Activated CD8-positive, alpha-beta T cell treated with anti-CD3 and anti-CD28 coated beads for 36 hours (primary cell): ENCODE results near the gene KRTAP13-1. TPM values are rescaled to one million over a fixed set of nuclear protein-coding genes. Genes with fewer than 3 reads are reported as not detected.
A peak's percentile ranks its signal among the peaks of the same experiment; 100 is the strongest.

Experiments used
- ATAC-seq: fragments of 200-7000 bp; cut with Tn5 transposase; one replicate; pipeline ENCODE4 v1.10.0; 2021; ENCODE audit warnings: mild to moderate bottlenecking, moderate library complexity
- CTCF ChIA-PET: fragments of 350-600 bp; sonication (Branson Sonifier 250); formaldehyde crosslinking; loops from one replicate; lab custom pipeline; 2021; ENCODE audit warnings: antibody characterized with exemption; lab: Charles Lee
- POLR2A ChIA-PET: fragments of 350-600 bp; sonication (Branson Sonifier 250); formaldehyde crosslinking; loops from one replicate; lab custom pipeline; 2021; ENCODE audit warnings: antibody characterized with exemption; lab: Charles Lee
- DNase-seq: peaks from one replicate; pipeline ENCODE4 v3.0.0-alpha.2; 2020
- H3K27ac Mint-ChIP-seq: one replicate; pipeline ENCODE4 v1.8.0; 2021; ENCODE audit warnings: mild to moderate bottlenecking, mixed read lengths
- H3K27me3 Mint-ChIP-seq: one replicate; pipeline ENCODE4 v1.8.0; 2021; ENCODE audit warnings: mixed read lengths
- H3K36me3 Mint-ChIP-seq: one replicate; pipeline ENCODE4 v1.8.0; 2021; ENCODE audit warnings: low read depth, mixed read lengths
- H3K4me1 Mint-ChIP-seq: one replicate; pipeline ENCODE4 v1.8.0; 2021; ENCODE audit warnings: low read depth, mixed read lengths
- H3K4me3 Mint-ChIP-seq: one replicate; pipeline ENCODE4 v1.8.0; 2021; ENCODE audit warnings: mild to moderate bottlenecking, moderate library complexity, mixed read lengths
- H3K9me3 Mint-ChIP-seq: one replicate; pipeline ENCODE4 v1.8.0; 2021; ENCODE audit warnings: mixed read lengths
- intact Hi-C: fragments of 100-400 bp; cut with micrococcal nuclease; formaldehyde crosslinking; loops from one replicate; pipeline ENCODE4 v1.10.0; 2022
- total RNA-seq, 2 experiments: library from RNA; stranded (reverse); gene quantifications; one replicate each; pipeline ENCODE4 v1.2.3, GENCODE V29; 2021
- TF ChIP-seq, protein P1 (sequence below): fragments of 200-600 bp; IDR thresholded peaks from one replicate; pipeline ENCODE4 v1.8.0; 2022; ENCODE audit warnings: antibody characterized with exemption, mild to moderate bottlenecking

The KRTAP13-1 gene
- total RNA-seq, 2 experiments from 2014 or later: not detected

- Mint-ChIP-seq H3K27me3 (peaks cover 2% of the 10 kb centered on the region), H3K36me3 (no peaks in the 10 kb centered on the region), H3K4me1 (no peaks in the 10 kb centered on the region), H3K9me3 (peaks cover 3% of the 10 kb centered on the region), H3K4me3 (no peak overlapping the region), H3K27ac (no peak overlapping the region)
- CTCF ChIA-PET: no interaction called here
- TF ChIP-seq, protein P1, sequence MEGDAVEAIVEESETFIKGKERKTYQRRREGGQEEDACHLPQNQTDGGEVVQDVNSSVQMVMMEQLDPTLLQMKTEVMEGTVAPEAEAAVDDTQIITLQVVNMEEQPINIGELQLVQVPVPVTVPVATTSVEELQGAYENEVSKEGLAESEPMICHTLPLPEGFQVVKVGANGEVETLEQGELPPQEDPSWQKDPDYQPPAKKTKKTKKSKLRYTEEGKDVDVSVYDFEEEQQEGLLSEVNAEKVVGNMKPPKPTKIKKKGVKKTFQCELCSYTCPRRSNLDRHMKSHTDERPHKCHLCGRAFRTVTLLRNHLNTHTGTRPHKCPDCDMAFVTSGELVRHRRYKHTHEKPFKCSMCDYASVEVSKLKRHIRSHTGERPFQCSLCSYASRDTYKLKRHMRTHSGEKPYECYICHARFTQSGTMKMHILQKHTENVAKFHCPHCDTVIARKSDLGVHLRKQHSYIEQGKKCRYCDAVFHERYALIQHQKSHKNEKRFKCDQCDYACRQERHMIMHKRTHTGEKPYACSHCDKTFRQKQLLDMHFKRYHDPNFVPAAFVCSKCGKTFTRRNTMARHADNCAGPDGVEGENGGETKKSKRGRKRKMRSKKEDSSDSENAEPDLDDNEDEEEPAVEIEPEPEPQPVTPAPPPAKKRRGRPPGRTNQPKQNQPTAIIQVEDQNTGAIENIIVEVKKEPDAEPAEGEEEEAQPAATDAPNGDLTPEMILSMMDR: no peak
- no peak for DNase-seq
- intact Hi-C loops: no loop called here
- POLR2A ChIA-PET: no interaction called here
- no peak for ATAC-seq
These were observed 20.2 kb downstream of the KRTAP13-1 start for GRCh38 chr21:30415993-30416392.

DNA sequence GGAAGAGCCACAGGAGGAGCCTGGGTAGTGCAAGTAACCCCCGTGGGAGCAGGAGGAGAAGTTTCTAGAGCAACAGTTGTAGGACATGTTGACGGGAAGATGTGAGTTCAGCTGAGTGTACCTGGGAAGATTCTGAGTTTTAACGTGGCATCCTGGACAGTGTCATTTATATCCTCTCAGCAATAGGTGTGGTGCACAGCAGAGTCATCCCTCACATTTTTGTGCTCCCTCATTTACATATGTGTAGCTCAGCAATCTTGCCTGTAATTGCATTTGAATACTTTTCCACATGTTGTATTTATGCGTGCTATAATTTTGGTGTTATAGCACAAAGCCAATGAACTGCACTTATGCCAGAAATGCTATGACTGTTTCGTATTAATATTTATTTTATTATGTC lies 30.0 kb downstream of the KRTAP13-1 start, which contains the start of gene KRTAP13-3:
TSS of gene KRTAP13-3 (minus strand) at position 101 of the 400 bp plus-strand sequence. CDS start at position 87, 14 bp downstream.
- Mint-ChIP-seq H3K4me3 (no peak within 1 kb of the TSS), H3K4me1 (no peaks in the 10 kb centered on the region), H3K9me3 (no peaks in the 10 kb centered on the region), H3K36me3 (no peaks in the 10 kb centered on the region), H3K27me3 (no peaks in the 10 kb centered on the region), H3K27ac (no peak within 1 kb of the TSS)
- intact Hi-C loops: no loop called here
- DNase-seq (no peak), ATAC-seq (no peak)
- CTCF ChIA-PET: no interaction called here
- POLR2A ChIA-PET: no interaction called here
- TF ChIP-seq, protein P1: no peak

GRCh38 chr21:30426731-30427130 lies 30.9 kb downstream of the KRTAP13-1 start:
- DNase-seq: no peak
- ATAC-seq: no peak
- H3K4me3 Mint-ChIP-seq: no peak overlapping the region
- ChIA-PET POLR2A (no interaction called here), CTCF (no interaction called here)
- H3K27me3 Mint-ChIP-seq: no peaks in the 10 kb centered on the region
- no peaks in the 10 kb centered on the region for H3K9me3 Mint-ChIP-seq
- TF ChIP-seq, protein P1: no peak
- H3K4me1 Mint-ChIP-seq: no peaks in the 10 kb centered on the region
- no peak overlapping the region for H3K27ac Mint-ChIP-seq
- intact Hi-C loops: no loop called here
- no peaks in the 10 kb centered on the region for H3K36me3 Mint-ChIP-seq

DNA sequence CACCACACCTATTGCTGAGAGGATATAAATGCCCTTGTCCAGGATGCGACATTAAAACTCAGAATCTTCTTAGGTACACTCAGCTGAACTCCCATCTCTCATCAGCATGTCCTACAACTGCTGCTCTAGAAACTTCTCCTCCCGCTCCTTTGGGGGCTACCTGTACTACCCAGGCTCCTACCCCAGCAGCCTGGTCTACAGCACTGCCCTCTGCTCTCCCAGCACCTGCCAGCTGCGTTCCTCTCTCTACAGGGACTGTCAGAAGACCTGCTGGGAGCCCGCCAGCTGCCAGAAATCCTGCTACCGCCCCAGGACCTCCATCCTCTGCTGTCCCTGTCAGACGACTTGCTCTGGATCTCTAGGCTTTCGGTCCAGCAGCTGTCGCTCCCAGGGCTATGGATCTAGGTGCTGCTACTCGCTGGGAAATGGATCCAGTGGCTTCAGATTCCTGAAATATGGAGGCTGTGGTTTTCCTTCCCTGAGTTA lies 34.4 kb downstream of the KRTAP13-1 start, which contains the start of gene KRTAP13-4:
TSS of gene KRTAP13-4 (plus strand) at position 51 of the 486 bp plus-strand sequence. CDS start at position 107, 56 bp downstream.
- ATAC-seq (no peak), DNase-seq (no peak)
- peaks cover 1% of the 10 kb centered on the region for H3K27me3 Mint-ChIP-seq
- H3K9me3 Mint-ChIP-seq: no peaks in the 10 kb centered on the region
- intact Hi-C loops: no loop called here
- no peaks in the 10 kb centered on the region for H3K36me3 Mint-ChIP-seq
- no peak within 1 kb of the TSS for H3K4me3 Mint-ChIP-seq
- H3K27ac Mint-ChIP-seq: no peak within 1 kb of the TSS
- no peaks in the 10 kb centered on the region for H3K4me1 Mint-ChIP-seq
- ChIA-PET POLR2A (no interaction called here), CTCF (no interaction called here)
- TF ChIP-seq, protein P1: no peak

- Mint-ChIP-seq H3K4me1 (no peaks in the 10 kb centered on the region), H3K27me3 (peaks cover 9% of the 10 kb centered on the region), H3K9me3 (no peaks in the 10 kb centered on the region), H3K4me3 (no peak overlapping the region), H3K36me3 (no peaks in the 10 kb centered on the region), H3K27ac (no peak overlapping the region)
- intact Hi-C loops: no loop called here
- TF ChIP-seq, protein P1: peak; percentile 70
- DNase-seq (peak; percentile 28), ATAC-seq (peak; percentile 77)
- POLR2A ChIA-PET: no interaction called here
- CTCF ChIA-PET: interaction anchor here (0.7 to 1.9 kb wide), 7 partner anchors 9 to 119 kb away, joined by 3 to 6 read pairs (median 5); partner anchors contain the start of gene KRTAP19-4
These were observed 38.3 kb downstream of the KRTAP13-1 start for GRCh38 chr21:30434033-30434631.
